ENCODE results near the gene CMPK2.
"Not testable (repeated sequence)": the region's sequence is repeated elsewhere in the genome, so short reads cannot be mapped to it uniquely, and the experiment has no call there.

Gene CMPK2

GRCh38 chr2:6909431-6910385 lies 44.0 kb upstream of the CMPK2 start:
- TF ChIP-seq CTCF (IDR thresholded peaks at IDR 0.05; ENCODE audit: control extremely low read depth, extremely low read depth, low read depth, missing control alignments): no peak
- CTCF ChIA-PET: interaction anchor here (0.6 to 12.9 kb wide), 6 partner anchors 9 to 134 kb away, joined by 3 to 123 read pairs (median 12); partner anchors contain the start of gene RNF144A
- DNase-seq (ENCODE audit: extremely low spot score): peak; percentile 50
- POLR2A ChIA-PET: no interaction called here

GRCh38 chr2:6908291-6908690 lies 42.6 kb upstream of the CMPK2 start:
- TF ChIP-seq CTCF (IDR thresholded peaks at IDR 0.05; ENCODE audit: control extremely low read depth, extremely low read depth, low read depth, missing control alignments): no peak
- CTCF ChIA-PET: interaction anchor here (1.3 to 12.9 kb wide), 5 partner anchors 10 to 136 kb away, joined by 3 to 123 read pairs (median 6); partner anchors contain the start of gene RNF144A
- DNase-seq (ENCODE audit: extremely low spot score): no peak
- POLR2A ChIA-PET: no interaction called here

GRCh38 chr2:6906165-6906741 lies 40.5 kb upstream of the CMPK2 start:
- TF ChIP-seq CTCF (IDR thresholded peaks at IDR 0.05; ENCODE audit: control extremely low read depth, extremely low read depth, low read depth, missing control alignments): no peak
- ChIA-PET POLR2A (no interaction called here), CTCF (interaction anchor here (0.6 to 12.9 kb wide), 7 partner anchors 8 to 191 kb away, joined by 3 to 123 read pairs (median 4); partner anchors contain the start of gene RNF144A)
- no peak for DNase-seq (ENCODE audit: extremely low spot score)

GRCh38 chr2:6905668-6906067 lies 40.0 kb upstream of the CMPK2 start:
- no peak for TF ChIP-seq CTCF (IDR thresholded peaks at IDR 0.05; ENCODE audit: control extremely low read depth, extremely low read depth, low read depth, missing control alignments)
- POLR2A ChIA-PET: no interaction called here
- no peak for DNase-seq (ENCODE audit: extremely low spot score)
- CTCF ChIA-PET: interaction anchor here (0.6 to 12.9 kb wide), 7 partner anchors 9 to 192 kb away, joined by 3 to 123 read pairs (median 4); partner anchors contain the start of gene RNF144A

DNA sequence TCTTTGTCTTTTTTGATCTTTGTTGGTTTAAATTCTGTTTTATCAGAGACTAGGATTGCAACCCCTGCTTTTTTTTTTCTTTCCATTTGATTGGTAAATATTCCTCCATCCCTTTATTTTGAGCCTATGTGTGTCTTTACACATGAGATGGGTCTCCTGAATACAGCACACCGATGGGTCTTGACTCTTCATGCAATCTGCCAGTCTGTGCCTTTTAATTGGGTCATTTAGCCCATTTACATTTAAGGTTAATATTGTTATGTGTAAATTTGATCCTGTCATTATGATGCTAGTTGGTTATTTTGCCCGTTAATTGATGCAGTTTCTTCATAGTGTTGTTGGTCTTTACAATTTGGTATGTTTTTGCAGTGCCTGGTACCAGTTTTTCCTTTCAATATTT lies 36.9 kb upstream of the CMPK2 start:
- POLR2A ChIA-PET; DNase-seq (ENCODE audit: extremely low spot score): not testable (repeated sequence)
- CTCF ChIA-PET: interaction anchor here (0.8 to 10.8 kb wide), 3 partner anchors 10 to 17 kb away, joined by 3 to 81 read pairs (median 3); partner anchors contain the start of gene RNF144A

DNA sequence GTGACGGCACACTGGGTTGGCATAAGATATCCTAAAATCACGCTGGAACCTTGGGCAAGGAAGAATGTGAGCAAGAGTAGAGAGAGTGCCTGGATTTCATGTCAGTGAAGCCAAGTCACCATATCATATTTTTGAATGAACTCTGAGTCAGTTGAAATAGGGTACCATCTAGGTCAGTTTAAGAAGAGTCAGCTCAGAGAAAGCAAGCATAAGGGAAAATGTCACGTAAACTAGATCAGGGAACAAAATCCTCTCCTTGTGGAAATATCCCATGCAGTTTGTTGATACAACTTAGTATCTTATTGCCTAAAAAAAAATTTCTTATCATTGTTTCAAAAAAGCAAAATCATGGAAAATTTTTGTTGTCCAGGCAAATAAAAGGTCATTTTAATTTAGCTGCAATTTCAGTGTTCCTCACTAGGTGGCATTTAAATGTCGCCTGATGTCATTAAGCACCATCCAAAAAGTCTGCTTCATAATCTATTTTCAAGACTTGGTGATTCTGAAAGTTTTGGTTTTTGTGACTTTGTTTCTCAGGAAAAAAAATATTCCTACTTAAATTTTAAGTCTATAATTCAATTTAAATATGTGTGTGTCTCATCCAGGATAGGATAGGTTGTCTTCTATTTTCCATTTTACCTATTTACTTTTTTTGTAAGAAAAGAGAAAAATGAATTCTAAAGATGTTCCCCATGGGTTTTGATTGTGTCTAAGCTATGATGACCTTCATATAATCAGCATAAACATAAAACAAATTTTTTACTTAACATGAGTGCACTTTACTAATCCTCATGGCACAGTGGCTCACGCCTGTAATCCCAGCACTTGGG lies 31.4 kb upstream of the CMPK2 start:
- peak; percentile 31 for DNase-seq (ENCODE audit: extremely low spot score)
- CTCF ChIA-PET: interaction anchor here (0.7 to 6.8 kb wide), 28 partner anchors 9 to 189 kb away, joined by 3 to 123 read pairs (median 4); no protein-coding TSS in a partner anchor
- TF ChIP-seq CTCF (IDR thresholded peaks at IDR 0.05; ENCODE audit: control extremely low read depth, extremely low read depth, low read depth, missing control alignments): peak; percentile 65
- POLR2A ChIA-PET: no interaction called here
